Glomerular endothelial cell (primary cell): ENCODE data around the gene SPATA31D3. TPM values are rescaled to one million over a fixed set of nuclear protein-coding genes. Genes with fewer than 3 reads are reported as not detected.
"Not testable (repeated sequence)": the region's sequence is repeated elsewhere in the genome, so short reads cannot be mapped to it uniquely, and the experiment has no call there.

ENCODE experiments used
- DNase-seq: peaks from one replicate; pipeline ENCODE4 v3.0.0-alpha.2; 2011; ENCODE audit warnings: low read depth, low spot score; ENCODE audit errors: extremely low read depth
- total RNA-seq: library from RNA; depleted of rRNA; stranded (reverse); fragments of >200 nt; gene quantifications from 2 replicates; pipeline ENCODE4 v1.2.3, GENCODE V29; 2015

The SPATA31D3 gene
- total RNA-seq, 1 donor from 2014 or later: not detected

DNA sequence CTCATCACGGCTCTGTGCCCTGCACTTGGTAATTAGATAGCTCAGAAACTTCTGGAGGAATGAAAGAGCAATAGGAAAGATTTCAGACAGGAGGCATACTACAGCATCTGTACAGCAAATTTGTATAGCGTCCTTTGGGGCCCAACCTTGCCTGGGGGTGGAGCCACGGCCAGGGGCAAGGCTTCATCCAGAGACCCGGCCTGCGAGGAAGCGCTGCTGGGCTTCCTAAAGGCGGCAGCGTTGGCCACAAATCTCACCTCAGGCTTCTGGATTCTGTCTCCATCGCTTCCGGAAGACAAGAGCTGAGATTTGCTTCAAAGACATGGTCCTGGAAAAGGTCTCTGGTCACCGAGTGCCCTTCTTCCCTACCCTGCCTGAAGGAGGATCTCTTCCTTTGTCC, 33.1 kb downstream of the SPATA31D3 start:
- DNase-seq: no peak

GRCh38 chr9:81979196-81979595, 35.9 kb downstream of the SPATA31D3 start:
- no peak for DNase-seq

DNA sequence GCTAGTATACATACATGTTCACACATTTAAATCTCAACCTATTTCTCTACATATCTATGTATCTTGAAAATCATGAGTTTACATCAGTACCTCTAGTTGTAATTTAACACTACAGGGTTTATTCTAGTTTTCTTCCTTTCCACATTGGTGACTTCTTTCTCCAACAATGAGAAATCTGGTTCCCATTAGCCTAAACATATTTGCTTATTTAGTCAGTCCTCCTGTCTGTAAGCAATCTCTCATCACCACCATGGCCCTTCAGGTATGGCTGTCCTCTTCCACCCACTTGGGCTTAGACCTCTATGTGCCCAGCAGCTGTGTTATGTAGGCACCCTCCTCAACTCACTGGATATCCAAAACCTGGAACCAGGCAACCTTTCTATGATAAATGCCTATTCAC, 37.3 kb downstream of the SPATA31D3 start:
- no peak for DNase-seq

DNA sequence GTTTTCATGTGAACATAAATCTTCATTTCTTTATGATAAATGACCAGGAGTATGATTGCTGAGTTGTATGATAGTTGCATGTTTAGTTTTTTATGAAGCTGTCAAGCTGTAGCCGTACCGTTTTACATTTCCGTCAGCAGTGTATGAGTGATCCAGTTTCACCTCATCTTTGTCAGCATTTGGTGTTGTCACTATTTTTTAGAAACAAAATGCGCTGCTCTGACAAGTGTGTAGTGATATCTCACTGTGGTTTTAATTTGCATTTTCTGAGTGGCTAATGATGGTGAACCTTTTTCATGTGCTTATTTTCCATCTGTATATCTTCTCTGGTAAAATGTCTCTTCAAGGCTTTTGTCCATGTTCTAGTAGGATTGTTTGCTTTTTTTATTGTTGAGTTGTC, 38.6 kb downstream of the SPATA31D3 start:
- no peak for DNase-seq

GRCh38 chr9:81984928-81985327, 41.6 kb downstream of the SPATA31D3 start:
- DNase-seq: no peak

GRCh38 chr9:81986051-81986450, 42.8 kb downstream of the SPATA31D3 start:
- no peak for DNase-seq

DNA sequence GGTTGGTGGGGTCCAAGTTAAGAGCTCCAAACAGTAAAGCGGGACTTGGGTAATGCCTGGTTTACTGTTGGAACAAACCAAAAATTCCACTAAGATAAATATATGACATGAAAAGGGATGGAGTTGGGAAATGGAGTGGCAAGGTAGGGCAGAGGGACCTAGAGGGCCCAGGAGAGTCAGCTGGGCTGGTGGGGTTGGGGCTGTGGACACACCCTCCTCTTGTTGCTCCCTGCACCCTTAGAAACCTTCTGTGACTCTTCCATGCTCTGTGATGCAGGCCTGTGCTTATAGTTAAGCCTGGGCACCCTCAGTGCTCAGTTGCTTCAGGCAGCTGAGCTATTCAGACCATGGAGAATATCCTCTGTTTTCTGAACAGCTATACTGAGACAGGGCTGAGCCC, 45.2 kb downstream of the SPATA31D3 start, which contains the start of gene SPATA31D1:
Gene SPATA31D1 (plus strand): TSS at position 301 of the 400 bp plus-strand sequence. CDS start 47 bp downstream, at position 348.
- not testable (repeated sequence) for DNase-seq

- DNase-seq: no peak
Observed at GRCh38 chr9:81989700-81990099, 46.4 kb downstream of the SPATA31D3 start.

- DNase-seq: no peak
Observed at GRCh38 chr9:81993656-81994055, 50.4 kb downstream of the SPATA31D3 start.

Other genes starting within 250 kb of the SPATA31D3 start
- not detected in 2 replicates for gene SPATA31D4, start 15.1 kb upstream of the SPATA31D3 start, total RNA-seq
- gene SPATA31D1, start 45.3 kb downstream of the SPATA31D3 start, total RNA-seq: not detected in 2 replicates